ENCODE data around the gene KRT7.
"Not testable (repeated sequence)": the region's sequence is repeated elsewhere in the genome, so short reads cannot be mapped to it uniquely, and the experiment has no call there.

KRT7 gene

DNA sequence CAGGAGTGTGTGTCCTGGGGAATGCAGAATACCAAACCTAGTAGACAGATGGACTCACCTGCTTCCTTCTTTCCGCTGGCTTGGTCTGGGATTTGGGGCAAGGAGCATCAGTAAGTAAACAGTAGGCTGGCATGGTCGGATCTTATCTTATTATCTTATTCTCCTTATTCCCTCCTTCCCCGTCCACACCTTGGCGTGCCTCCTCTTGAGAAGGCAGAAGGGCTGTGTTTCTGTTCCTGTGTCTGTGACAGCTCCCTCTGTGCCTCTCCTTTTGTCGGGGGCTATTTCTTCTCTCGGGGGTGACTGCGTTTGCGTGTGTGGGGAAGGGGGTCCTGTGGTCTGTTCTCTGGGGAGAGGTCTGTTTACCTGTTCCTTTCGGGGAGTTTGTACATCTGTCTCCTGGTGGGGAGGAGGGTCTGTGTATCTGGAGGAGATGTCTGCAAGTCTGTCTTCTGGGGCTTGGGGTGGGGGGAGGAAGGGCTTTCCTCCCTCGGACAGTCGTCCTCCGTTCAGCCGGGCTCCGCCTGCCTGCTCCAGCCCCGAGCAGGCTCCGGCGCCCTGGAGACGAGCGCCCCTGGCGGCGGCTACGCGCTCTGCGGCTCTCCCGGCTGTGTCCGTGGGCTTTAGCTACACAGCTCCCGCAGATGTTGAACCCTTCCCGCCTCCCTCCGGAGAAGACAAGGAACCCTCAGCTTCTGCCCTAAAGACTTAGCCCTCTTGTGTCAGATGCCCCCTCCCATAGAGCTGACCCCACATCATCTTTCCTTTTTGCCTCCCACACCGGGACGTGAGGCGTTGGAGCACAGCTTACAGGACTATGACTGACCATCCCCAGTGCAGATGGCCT is 45.8 kb downstream of the KRT7 start:
- DNase-seq (ENCODE audit: low spot score) = peak; percentile 95

DNA sequence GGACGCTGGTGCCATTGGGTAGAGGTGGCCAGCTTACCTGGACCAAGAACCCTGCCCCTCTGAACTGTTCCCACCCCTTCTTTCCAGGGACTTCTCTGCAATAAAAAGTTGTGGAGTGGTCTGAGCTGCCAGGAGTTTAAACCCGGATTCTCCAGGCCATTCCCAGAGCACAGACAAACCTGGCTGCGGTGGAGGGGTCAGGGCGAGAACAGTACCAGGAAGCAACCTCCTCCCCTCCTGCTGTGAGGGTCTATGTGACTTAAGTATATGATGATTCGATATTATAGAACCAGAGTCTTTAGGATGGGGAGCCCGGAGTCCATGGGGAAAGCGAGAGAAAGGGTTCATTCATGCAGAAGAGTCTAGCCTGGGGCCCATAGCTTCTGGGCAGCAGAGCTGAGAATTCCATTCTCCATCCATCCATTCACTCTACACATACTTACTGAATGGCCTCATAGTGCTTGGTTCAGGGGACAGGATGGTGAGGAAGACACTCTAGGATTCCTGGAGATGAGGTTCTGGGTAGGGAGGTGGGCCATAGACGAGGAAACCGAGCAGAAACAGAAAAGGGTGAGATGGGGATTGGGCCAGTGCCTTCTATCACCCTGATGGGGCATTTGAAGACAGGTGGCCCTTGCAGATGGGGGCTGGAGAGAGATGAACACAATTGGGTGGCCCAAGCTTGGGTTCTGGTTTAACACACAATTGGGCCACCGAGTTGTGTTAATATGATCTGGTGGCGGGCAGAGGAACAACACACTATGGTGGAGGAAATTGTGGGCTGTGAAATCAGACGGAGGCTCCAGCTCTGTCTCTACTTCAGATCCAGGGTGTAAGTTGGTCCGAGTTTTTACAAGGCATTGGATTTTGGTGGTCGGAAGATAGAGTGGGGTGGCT is 46.6 kb downstream of the KRT7 start:
- no peak for DNase-seq (ENCODE audit: low spot score)

DNA sequence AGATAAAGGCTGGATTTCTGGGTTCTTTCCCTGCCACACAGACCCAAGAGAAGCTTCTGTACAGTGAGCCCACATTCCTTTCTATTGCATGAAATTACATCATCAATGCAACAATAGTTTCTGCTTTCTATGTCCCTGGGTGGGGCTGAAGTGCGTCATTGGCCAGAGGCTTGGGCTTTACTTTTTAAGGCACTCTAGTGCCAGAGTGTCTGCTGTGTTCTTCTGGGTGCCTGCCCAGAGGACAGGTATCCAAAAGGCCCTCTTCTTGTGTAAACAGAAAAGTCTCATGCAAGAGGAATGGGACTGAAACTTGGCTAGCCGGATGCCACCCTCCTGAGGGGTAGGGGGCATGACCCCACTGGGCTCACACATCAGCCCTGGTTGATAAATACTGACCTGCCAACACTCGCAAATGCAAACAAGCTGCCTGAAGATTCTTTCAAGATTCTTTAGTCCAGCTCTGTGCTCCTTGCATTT is 47.3 kb downstream of the KRT7 start:
- peak; percentile 52 for DNase-seq (ENCODE audit: low spot score)

DNA sequence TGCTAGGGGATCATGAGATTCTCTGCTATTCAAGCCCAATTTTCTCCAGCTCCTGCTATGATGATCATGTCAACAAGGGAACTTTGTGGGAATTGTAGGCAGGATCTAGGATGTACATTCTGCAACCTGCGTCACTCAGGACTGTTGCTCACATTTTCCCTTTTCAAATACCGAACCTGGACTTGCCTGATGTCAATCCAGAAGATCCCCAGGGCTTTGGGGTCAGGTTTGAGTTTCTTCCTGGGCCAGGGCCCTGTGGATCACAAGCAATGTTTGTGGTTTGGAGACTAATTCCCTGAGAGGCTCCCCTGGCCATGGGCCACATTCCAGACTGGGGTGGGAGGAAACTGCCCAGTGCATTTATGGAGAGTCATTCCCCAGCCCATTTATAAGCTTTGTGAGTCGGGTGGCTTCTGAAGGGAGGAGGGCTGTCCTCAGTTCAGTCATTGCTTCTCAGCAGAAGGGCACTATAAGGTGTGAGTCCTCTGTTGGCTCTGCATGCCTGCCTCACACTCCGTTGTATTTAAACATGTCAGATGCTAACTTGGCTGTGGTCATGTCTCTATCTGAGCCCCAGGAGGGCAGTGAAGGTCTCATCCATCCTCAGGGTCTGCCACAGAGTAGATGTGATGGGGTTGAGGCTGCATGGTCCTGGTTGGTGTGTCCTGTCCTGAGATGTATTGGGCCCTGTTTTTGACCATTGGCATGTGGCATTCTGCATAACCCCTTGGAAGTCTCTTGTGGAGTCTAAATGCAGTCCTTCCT is 47.9 kb downstream of the KRT7 start:
- DNase-seq (ENCODE audit: low spot score) = peak; percentile 54

DNA sequence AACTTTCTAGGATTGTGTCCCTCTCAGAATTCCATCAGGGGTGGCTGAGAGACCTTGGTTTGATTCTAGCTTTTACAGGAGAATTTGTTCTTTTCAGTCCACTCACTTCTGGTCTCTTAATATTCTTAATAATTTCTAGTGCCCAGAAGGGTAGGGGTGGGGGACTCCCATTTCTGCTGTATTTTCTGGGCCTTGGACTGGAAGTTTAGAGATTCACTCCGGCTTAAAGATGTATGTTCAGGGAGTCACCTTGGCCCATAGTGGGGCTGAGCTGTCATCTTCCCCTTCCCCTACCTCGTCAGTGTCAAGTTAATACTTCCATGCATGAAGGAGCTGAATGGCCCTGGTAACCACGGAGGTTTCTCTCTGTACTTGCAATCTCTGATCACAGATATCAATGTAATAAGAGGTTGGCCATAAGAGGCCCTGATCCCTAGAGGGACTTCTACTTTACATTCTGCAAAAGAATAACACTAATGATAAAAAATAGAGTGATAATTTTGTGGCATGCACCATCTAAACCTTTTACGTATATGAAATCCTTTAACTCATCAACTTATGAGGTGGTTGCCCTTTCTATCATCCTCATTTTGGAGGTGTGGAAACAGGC is 51.6 kb downstream of the KRT7 start:
- DNase-seq (ENCODE audit: low spot score) = no peak

DNA sequence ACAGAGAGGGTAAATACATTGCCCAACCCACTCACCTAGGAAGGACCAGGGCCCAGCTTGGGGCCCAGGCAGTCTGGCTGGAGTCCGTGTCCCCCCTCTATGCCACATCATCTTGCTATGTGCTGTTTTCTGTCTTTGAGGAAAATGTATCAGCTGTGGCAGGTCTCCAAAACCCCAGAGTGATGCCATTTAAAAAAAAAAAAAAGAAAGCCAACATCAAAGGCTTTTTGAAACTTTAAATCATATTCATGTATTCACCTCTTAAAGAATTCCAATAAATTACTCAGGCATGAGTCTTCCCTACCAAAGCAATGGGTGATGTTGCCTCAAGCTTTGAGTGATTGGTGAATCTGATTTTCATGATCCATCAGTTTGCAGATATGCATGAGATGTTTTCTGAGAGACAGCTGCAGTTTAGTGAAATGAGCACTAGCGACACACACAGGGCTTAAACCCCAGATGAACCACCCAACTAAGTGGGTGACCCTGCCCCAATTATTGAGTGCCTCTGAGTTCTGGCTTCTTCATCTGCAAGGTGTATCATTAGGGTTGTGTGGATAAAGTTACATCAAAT is 52.2 kb downstream of the KRT7 start:
- no peak for DNase-seq (ENCODE audit: low spot score)

DNA sequence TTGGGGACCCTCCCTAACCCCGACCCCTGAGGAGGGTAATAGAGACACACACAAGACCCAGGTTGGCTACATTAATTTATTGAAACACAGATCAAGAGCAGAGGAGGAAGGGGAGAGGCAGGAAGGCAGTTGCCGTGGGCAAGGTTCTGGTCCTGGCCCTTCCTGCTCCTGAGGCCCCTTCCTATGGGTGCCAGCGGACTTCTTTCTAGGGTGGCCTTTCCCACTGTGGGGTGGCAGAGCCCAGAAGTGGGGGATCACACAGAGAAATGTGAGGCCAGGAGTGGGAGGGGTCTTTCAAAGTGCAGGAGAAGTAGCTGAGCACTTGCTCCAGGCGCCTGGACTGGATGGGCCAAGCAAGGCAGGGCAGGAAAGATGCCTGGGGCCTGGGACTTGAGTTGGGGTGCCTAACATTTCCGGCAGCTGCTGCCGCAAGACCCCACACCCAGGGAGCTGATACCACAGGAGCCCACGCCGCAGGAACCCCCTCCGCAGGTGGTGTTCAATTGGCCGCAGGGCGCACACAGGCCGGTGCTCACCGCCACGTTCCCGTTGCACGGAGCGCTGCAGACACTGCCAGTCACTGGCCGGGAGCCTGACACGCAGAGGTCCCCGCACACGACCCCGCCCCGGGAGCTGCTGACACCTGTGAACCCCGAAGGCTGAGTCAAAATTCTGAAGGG is 52.9 kb downstream of the KRT7 start:
- no peak for DNase-seq (ENCODE audit: low spot score)

DNA sequence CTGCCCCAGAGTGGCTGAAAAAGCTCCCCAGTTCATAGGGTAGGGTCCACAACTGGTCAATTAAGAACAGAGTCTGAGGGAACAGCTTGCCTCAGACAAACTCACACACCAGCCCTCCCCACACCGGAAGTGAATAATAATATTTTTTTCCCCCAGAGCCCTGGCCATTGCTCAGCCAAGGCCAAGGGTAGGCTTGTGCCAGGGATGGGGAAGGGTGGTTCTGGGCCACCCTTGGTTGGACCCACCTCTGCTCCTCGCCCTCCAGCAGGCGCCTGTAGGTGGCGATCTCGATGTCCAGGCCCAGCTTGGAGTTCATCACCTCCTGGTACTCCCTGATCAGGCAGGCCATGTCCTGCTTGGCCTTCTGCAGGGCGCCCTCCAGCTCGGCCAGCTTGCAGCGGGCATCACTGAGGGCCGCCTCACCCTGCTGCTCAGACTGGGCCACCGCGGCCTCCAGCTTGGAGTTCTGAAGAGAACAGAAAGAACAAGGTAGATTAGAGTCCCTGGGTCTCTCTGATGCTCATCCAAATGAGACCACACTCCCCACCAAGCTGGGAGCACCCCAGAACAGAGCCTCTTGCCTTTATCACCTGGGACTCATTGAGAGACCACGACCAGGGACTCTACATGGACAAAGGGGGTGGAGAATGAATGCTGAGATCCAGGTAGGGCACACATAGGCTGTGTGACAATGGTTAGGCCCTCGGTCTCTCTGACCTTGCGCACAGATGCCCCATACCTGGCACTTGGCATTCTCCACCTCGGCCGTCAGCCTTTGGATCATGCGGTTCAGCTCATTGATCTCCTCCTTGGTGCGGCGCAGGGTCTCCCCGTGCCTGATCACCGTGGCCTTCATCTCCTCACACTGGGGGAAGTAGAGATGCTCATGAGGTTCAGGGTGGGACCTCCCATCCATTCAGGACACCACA is 54.1 kb downstream of the KRT7 start:
- DNase-seq (ENCODE audit: low spot score) = not testable (repeated sequence)

DNA sequence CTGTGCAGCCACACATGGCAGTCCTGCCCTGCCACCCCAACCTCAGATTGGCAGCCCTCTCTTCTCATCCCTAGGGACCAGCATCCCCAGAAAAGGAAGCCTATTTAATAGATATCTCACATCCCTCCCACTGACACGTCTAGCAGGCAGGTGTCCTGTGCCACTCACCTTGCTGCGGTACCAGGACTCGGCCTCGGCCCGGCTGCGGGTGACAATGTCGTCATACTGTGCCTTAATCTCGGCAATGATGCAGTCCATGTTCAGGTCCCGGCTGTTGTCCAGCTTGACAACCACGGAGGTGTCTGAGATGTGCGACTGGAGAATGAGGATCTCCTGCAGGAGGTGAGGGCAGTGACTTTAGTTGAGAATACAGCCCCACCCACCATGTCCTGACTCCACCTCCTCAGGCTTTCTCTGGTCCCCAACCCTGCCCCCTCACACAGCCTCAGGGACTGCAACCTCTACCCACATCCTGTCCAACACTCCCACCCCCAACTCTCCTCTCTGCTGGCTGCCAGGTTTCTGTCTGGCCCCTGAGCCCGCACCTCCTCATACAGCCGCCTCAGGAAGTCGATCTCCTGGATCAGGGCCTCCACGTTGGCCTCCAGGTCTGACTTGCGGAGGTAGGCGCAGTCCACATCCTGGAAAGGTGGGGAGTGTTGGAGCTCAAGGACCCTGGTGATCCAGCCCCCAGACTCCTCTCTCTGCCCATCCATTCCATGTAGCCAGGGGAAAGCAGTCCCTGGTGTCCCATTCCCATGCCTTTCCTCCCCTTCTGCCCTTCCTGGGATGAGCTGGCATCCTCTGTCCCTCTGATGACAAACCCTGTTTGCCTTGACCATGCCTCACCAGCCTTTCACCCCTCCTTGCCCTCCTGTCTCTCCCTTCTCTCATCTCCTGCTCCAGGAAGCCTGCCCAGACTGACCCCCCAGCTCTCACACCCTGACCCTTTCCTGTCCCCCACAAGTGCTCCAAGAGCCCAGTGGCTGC is 55.1 kb downstream of the KRT7 start:
- DNase-seq (ENCODE audit: low spot score) = not testable (repeated sequence)

DNA sequence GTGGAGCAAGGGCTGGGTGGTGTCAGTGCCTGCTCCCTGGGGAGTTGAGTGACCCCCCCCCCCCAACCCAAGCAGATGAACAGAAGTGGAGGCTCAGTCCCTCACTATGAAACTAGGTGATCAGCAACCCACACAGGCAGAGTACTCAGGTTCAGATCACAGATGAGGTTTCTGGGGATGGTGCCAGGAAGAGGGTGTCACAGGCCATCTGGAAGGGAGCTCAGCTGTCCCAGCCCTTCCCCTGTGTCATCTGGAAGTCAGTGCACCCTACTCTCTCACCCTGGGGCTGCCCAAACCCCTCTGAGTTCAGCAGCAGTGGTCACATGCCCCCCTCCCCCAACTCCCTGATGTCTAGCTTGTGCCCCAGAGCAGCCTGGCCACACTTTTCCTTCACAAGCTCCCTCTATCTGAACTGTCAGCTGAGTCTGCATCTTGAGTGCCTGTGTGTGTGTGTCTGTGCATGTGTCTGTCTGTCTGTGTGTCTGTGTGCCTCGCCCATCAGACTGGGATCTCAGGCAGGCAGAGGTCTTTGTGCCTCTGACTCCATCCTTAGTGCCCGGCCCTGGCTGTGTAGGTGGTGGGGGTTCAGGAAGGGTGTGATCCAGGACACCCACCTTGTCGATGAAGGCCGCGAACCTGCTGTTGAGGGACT is 57.6 kb downstream of the KRT7 start:
- DNase-seq (ENCODE audit: low spot score) = not testable (repeated sequence)

DNA sequence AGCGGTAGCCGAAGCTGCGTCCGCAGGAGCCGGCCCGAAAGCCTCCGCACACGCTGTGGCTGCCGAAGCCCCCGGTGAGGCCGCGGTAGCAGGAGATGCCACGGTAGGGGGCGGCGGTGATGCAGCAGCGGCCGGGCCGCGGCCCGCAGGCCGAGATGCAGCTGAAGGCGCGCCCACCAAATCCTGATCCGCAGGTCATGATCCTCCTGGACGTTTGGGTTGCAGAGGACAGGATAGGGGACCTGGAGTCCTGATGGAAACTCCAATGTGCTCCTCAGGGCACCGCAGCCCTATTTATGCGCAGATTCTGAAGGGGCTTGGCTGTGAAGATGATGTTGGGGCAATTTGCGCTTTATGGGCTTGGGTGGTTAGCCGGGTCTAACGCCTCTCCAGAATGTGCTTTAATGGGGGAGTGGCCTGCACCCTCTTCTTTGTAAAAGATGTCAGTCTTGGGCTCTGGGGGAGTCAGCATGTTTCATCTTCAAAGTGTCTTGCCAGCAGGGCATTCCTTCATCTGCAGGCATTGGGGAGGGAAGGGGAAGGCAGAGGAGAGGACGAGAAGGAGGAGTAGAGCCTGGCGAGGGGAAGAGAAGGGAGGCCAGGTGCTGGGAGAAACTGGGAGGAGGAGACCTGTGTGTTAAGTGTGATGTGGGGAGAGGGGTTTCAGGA is 58.4 kb downstream of the KRT7 start, which contains the start of gene KRT81:
KRT81 (minus strand) TSS at position 268 of the 669 bp plus-strand sequence; CDS start at position 199, 69 bp downstream.
- DNase-seq (ENCODE audit: low spot score) = no peak

DNA sequence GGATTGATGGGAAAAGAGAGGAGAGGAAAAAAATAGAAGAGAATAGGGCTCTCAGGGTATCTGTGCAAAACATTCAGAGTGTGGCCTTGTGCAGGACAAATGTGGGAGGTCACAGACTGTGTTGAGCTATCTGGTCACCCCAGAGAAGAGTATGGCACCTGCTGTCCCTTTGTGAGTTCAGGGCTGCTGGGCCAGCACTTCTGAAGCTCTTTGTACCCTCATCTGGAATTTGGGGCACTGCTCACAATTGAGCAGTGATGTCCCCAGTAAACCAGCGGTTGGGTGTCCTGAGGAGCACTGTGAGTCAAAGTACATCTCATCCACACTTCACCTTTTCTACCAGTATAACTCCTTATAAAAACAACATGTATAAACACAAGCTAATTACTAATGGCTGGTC is 60.9 kb downstream of the KRT7 start:
- DNase-seq (ENCODE audit: low spot score) = no peak

DNA sequence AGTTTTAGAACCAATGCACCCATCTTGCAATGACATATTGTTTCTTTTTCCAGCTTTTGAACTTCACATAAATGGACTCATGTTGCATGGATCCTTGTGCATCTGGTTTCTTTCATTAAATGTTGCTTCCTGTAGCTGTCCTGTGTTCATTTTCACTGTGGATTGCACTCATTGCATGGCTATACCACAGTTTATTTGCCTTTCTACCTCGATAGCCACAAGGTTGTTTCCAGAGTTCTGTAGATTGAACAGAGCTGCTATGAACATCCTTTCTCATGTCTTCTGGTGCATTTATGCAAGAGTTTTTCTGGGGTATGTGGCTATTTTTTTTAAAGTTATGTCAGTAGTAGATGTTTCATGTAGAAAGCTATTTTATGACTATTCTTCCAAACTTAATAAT is 61.8 kb downstream of the KRT7 start:
- no peak for DNase-seq (ENCODE audit: low spot score)

DNA sequence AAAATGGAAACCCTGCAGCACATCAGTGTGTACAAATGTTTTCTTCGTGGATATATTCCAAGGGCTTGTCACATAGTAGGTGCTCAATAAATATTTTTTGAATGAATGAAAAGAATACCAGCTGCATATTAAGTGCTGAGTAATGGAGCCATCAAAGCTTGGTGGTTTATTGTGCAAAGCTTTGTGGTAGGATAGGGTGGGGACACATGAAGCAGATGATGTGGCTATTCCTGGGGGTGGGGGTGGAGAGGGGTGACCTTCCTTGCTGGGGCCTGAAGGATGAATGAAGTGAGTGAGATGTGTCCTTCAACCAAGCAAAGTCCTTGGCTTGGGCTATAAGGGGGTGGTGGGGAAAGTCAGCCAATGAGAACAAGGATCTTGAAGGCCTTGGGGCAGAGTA is 62.6 kb downstream of the KRT7 start:
- no peak for DNase-seq (ENCODE audit: low spot score)

DNA sequence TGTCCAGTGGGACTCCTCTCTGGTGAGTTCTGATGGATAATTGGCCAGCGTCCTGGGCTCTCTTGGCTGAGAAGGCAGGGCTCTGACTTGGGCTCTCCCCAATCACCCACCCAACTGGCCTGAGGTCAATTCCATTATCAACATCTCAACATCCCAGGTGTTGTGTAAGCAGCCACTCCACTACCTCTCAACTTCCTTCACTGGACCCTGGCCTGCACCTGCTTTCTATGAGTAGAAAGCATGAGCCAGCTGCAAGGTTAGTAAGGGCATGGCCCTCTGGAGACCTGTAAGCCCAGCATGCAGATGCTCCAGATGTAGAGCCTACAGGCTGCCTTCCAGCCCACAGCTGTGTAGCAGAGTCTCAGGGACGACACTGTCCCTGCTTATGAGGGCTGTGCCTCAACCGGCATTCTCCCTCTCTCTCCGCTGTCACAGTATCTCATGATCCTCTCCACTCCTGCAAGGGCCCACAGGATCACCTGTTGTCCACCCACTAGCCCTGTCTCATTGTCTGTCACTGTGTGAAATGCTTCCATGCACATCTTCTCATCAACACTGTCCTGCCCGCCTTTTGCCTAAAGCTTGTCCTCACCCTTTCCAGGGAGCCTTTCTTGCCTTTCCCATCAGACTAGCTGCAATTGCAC is 63.7 kb downstream of the KRT7 start:
- no peak for DNase-seq (ENCODE audit: low spot score)

All from iPS-NIHi11 (cell line).